ENCODE measurements around the gene ARHGAP18.

- TF ChIP-seq CTCF (conservative IDR thresholded peaks at IDR 0.05 in 1 of 2, IDR thresholded peaks at IDR 0.05 in 1 of 2; ENCODE audit: extremely low read depth in 1 of 2, insufficient read depth in 1 of 2, low read depth in 1 of 2, low read length in 2 of 2) = no peak
- no peak for TF ChIP-seq EZH2 (IDR thresholded peaks at IDR 0.05; ENCODE audit: borderline replicate concordance, low read length)
Measured at GRCh38 chr6:129593233-129593564, 116.8 kb downstream of the ARHGAP18 start.
